Endothelial cell of umbilical vein (primary cell): Measurements from ENCODE around the gene SLC29A3. TPM values are rescaled to one million over a fixed set of nuclear protein-coding genes. Genes with fewer than 3 reads are reported as not detected.

Source experiments
- BruUV-seq: library from RNA; stranded (reverse); fragments of 400-500 nt; replicated peaks from 2 replicates; lab custom pipeline; 2021; lab: Mats Ljungman, UMichigan
- CTCF ChIA-PET: fragments of 300-600, 350-600 bp; sonication (Branson Sonifier 250); formaldehyde crosslinking; loops from one replicate; lab custom pipeline; 2021; ENCODE audit warnings: antibody characterized with exemption, inconsistent platforms; lab: Charles Lee
- POLR2A ChIA-PET: fragments of 300-600, 350-600 bp; sonication (Branson Sonifier 250); formaldehyde crosslinking; loops from one replicate; lab custom pipeline; 2021; ENCODE audit warnings: antibody characterized with exemption, inconsistent platforms; lab: Charles Lee
- DNase-seq: peaks from one replicate; pipeline ENCODE4 v3.0.0-alpha.2; 2011; ENCODE audit warnings: low read depth, low spot score
- FAIRE-seq: peaks from 2 replicates; lab custom pipeline; 2011; peaks lifted over from hg19 to GRCh38; lab: Jason Lieb, UNC
- H2AFZ ChIP-seq: 2 replicates; pipeline ENCODE4 v1.6.0; 2012; ENCODE audit warnings: low read depth, low read length, control low read depth, inconsistent platforms
- H3K27ac ChIP-seq: 2 replicates; pipeline ENCODE4 v1.5.1; 2011; ENCODE audit warnings: low read depth, mild to moderate bottlenecking, control low read depth, low read length, moderate library complexity; ENCODE audit not compliant: insufficient read depth
- H3K27me3 ChIP-seq, 2 experiments: 2 replicates each; pipeline versions ENCODE4 v1.6.0 to v1.6.1; 2011; ENCODE audit warnings: low read length in 2 of 2, mixed read lengths in 1 of 2; ENCODE audit not compliant: control insufficient read depth in 2 of 2, insufficient read depth in 2 of 2
- H3K36me3 ChIP-seq, 2 experiments: 2 replicates in 1 of 2; 3 replicates in 1 of 2; pipeline ENCODE4 v1.5.1; 2011; ENCODE audit warnings: low read length in 2 of 2, mild to moderate bottlenecking in 1 of 2, moderate library complexity in 1 of 2; ENCODE audit not compliant: control insufficient read depth in 2 of 2, insufficient read depth in 2 of 2; ENCODE audit errors: extremely low read depth in 1 of 2
- H3K4me1 ChIP-seq: 3 replicates; pipeline ENCODE4 v1.5.1; 2011; ENCODE audit warnings: mild to moderate bottlenecking, low read length; ENCODE audit not compliant: control insufficient read depth, insufficient read depth; ENCODE audit errors: extremely low read depth
- H3K4me2 ChIP-seq: 2 replicates; pipeline ENCODE4 v1.6.1; 2011; ENCODE audit warnings: low read length, control low read depth, mixed read lengths; ENCODE audit not compliant: insufficient read depth
- H3K4me3 ChIP-seq, 3 experiments: fragments of 200-600 bp in 1 of 3; sonication (generic), shearing (Covaris generic) in 1 of 3; replicated peaks in 1 of 3; 2 replicates each; pipeline ENCODE4 v1.5.1; 2011 to 2016; ENCODE audit warnings: control low read depth in 3 of 3, low read length in 3 of 3, mild to moderate bottlenecking in 2 of 3, inconsistent platforms in 1 of 3, low read depth in 1 of 3, moderate library complexity in 1 of 3; ENCODE audit not compliant: insufficient read depth in 1 of 3
- H3K79me2 ChIP-seq: 2 replicates; pipeline ENCODE4 v1.6.0; 2012; ENCODE audit warnings: low read length, inconsistent platforms; ENCODE audit not compliant: control insufficient read depth, insufficient read depth
- H3K9ac ChIP-seq: replicated peaks from 2 replicates; pipeline ENCODE3; 2011; ENCODE audit warnings: low read length, control low read depth; ENCODE audit not compliant: insufficient read depth; ENCODE audit errors: extremely low read depth
- H3K9me1 ChIP-seq: replicated peaks from 3 replicates; pipeline ENCODE4 v1.6.0; 2011; ENCODE audit warnings: mild to moderate bottlenecking, low read length; ENCODE audit not compliant: control insufficient read depth, insufficient read depth; ENCODE audit errors: extremely low read depth
- H3K9me3 ChIP-seq: replicated peaks from 2 replicates; pipeline ENCODE4 v1.5.1; 2012; ENCODE audit warnings: low read length, inconsistent platforms; ENCODE audit not compliant: control insufficient read depth, insufficient read depth
- H4K20me1 ChIP-seq: replicated peaks from 2 replicates; pipeline ENCODE3; 2011; ENCODE audit warnings: mild to moderate bottlenecking, low read length; ENCODE audit not compliant: control insufficient read depth, insufficient read depth; ENCODE audit errors: extremely low read depth
- EZH2 ChIP-seq: IDR thresholded peaks from 2 replicates; pipeline ENCODE4 v1.6.1; 2012; ENCODE audit warnings: borderline replicate concordance, low read depth, mild to moderate bottlenecking, moderate library complexity, low read length, inconsistent platforms; ENCODE audit not compliant: severe bottlenecking
- FOS ChIP-seq: IDR thresholded peaks from 2 replicates; pipeline ENCODE4 v1.6.1; 2011; ENCODE audit warnings: mild to moderate bottlenecking, low read length, moderate library complexity, borderline replicate concordance; ENCODE audit not compliant: insufficient read depth
- GATA2 ChIP-seq: IDR thresholded peaks from 2 replicates; pipeline ENCODE4 v1.7.0; 2011; ENCODE audit warnings: low read depth, mild to moderate bottlenecking, moderate library complexity, mixed read lengths, low read length; ENCODE audit not compliant: insufficient read length, insufficient read depth
- JUN ChIP-seq: IDR thresholded peaks from 2 replicates; pipeline ENCODE4 v1.6.1; 2011; ENCODE audit warnings: borderline replicate concordance, low read depth; ENCODE audit not compliant: insufficient read length, insufficient read depth
- MYC ChIP-seq: IDR thresholded peaks from one replicate; pipeline ENCODE4 v1.6.1; 2011; ENCODE audit warnings: mild to moderate bottlenecking, low read depth, low read length
- POLR2A ChIP-seq: IDR thresholded peaks from 2 replicates; pipeline ENCODE4 v1.6.1; 2012; ENCODE audit warnings: low read depth, mild to moderate bottlenecking, control low read depth, low read length
- POLR2AphosphoS5 ChIP-seq: IDR thresholded peaks from 2 replicates; pipeline ENCODE4 v1.6.1; 2012; ENCODE audit warnings: low read depth, mild to moderate bottlenecking, control low read depth, low read length, moderate library complexity; ENCODE audit not compliant: insufficient read depth
- dilution Hi-C: fragments of 300-500 bp; cut with MboI; formaldehyde crosslinking; loops from one replicate; pipeline ENCODE4 v1.15.0; 2019; ENCODE audit warnings: low sequenced_read_pairs; ENCODE audit not compliant: extremely low pct_ligation_motif_present
- intact Hi-C: fragments of 100-400 bp; cut with micrococcal nuclease; formaldehyde crosslinking; loops from one replicate; pipeline ENCODE4 v1.10.0; 2022
- polyA plus RNA-seq, 4 experiments: library from polyadenylated mRNA; depleted of rRNA in 3 of 4; stranded (reverse) in 3 of 4; unstranded in 1 of 4; fragments of >200 nt; gene quantifications; 2 replicates each; pipeline versions ENCODE4 v1.2.1 to v1.2.3, GENCODE V29; 2011 to 2012; ENCODE audit warnings: missing spikeins in 1 of 4
- total RNA-seq: library from RNA; stranded (reverse); gene quantifications from 2 replicates; pipeline ENCODE4 v1.2.3, GENCODE V29; 2021
- TF ChIP-seq, protein P1 (sequence below): IDR thresholded peaks from 2 replicates; pipeline ENCODE4 v1.6.1; 2011; ENCODE audit not compliant: insufficient read depth, insufficient read length
- TF ChIP-seq, protein P2 (sequence below), 2 donors: IDR thresholded peaks; 1 replicate in 1 of 2; 2 replicates in 1 of 2; pipeline ENCODE4 v1.5.1; 2011; ENCODE audit warnings: low read length in 2 of 2, mild to moderate bottlenecking in 2 of 2, moderate library complexity in 2 of 2, control low read depth in 1 of 2, inconsistent platforms in 1 of 2, low read depth in 1 of 2; ENCODE audit not compliant: insufficient read depth in 1 of 2; ENCODE audit errors: extremely low read depth in 1 of 2

The SLC29A3 gene
- total and polyA plus RNA-seq, 2 donors (not counting 3 experiments of a cell fraction or from before 2014, with no cell fraction given) = 5.0 to 9.1 TPM

DNA sequence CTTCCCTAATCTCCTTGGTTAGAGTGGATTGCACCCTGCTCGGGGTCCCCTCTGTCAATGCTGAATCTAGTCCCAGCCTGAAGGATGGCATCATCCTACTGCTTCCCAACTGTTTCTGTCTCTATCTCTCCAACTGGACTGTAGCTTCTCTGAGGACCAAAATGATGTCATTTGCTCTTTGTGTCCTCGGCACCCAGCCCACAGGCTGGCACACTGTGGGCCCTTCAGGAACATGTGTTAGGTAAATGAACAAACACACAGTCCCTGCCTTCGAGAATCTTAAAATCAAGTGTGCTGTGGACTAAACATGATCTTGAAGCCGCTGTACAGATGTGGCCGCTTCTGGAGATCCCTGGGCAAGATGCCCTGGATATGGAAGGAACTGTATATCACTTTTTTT, 72.6 kb downstream of the SLC29A3 start:
- no peak overlapping the region for H2AFZ ChIP-seq
- H4K20me1 ChIP-seq = no peaks in the 10 kb centered on the region
- intact Hi-C loops (no loop called here), dilution Hi-C loops (no loop called here)
- BruUV-seq = no TSS peak
- TF ChIP-seq POLR2A (no peak), MYC (no peak), JUN (no peak), FOS (no peak), POLR2AphosphoS5 (no peak), GATA2 (no peak), EZH2 (no peak)
- TF ChIP-seq, protein P1, sequence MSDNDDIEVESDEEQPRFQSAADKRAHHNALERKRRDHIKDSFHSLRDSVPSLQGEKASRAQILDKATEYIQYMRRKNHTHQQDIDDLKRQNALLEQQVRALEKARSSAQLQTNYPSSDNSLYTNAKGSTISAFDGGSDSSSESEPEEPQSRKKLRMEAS = no peak
- TF ChIP-seq, protein P2, sequence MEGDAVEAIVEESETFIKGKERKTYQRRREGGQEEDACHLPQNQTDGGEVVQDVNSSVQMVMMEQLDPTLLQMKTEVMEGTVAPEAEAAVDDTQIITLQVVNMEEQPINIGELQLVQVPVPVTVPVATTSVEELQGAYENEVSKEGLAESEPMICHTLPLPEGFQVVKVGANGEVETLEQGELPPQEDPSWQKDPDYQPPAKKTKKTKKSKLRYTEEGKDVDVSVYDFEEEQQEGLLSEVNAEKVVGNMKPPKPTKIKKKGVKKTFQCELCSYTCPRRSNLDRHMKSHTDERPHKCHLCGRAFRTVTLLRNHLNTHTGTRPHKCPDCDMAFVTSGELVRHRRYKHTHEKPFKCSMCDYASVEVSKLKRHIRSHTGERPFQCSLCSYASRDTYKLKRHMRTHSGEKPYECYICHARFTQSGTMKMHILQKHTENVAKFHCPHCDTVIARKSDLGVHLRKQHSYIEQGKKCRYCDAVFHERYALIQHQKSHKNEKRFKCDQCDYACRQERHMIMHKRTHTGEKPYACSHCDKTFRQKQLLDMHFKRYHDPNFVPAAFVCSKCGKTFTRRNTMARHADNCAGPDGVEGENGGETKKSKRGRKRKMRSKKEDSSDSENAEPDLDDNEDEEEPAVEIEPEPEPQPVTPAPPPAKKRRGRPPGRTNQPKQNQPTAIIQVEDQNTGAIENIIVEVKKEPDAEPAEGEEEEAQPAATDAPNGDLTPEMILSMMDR (IDR thresholded peaks at IDR 0.05; ENCODE audit: extremely low read depth in 1 of 2, insufficient read depth in 1 of 2, low read depth in 1 of 2, low read length in 2 of 2) = no peak
- H3K9me1 ChIP-seq = no peaks in the 10 kb centered on the region
- FAIRE-seq (no peak), DNase-seq (no peak)
- H3K27me3 ChIP-seq = peaks cover 30 to 47% of the 10 kb centered on the region in 2 experiments
- ChIA-PET CTCF (interaction anchor here (1.8 kb wide), 1 partner anchor 10 kb away, joined by 5 read pairs; no protein-coding TSS in a partner anchor), POLR2A (no interaction called here)
- no peak overlapping the region for H3K4me3 ChIP-seq
- no peaks in the 10 kb centered on the region for H3K79me2 ChIP-seq
- no peak overlapping the region for H3K4me2 ChIP-seq
- no peaks in the 10 kb centered on the region for H3K9me3 ChIP-seq
- no peaks in the 10 kb centered on the region for H3K4me1 ChIP-seq
- no peak overlapping the region for H3K27ac ChIP-seq
- no peaks in the 10 kb centered on the region for H3K36me3 ChIP-seq
- H3K9ac ChIP-seq = no peak overlapping the region
